GM18868 (cell line): ENCODE results near the gene TPST2.
A peak's percentile ranks its signal among the peaks of the same experiment; 100 is the strongest.

Experiments used
- ATAC-seq: cut with Tn5 transposase; IDR thresholded peaks from one replicate; pipeline ENCODE4 v1.9.1; 2021; ENCODE audit warnings: mild to moderate bottlenecking, moderate library complexity; ENCODE audit not compliant: unreplicated experiment

The TPST2 gene

GRCh38 chr22:26581026-26581425 is 8.9 kb downstream of the TPST2 start:
- no peak for ATAC-seq

- ATAC-seq: no peak
These were observed 9.5 kb downstream of the TPST2 start for GRCh38 chr22:26580240-26580962.

- peak; percentile 69 for ATAC-seq
These were observed 10.5 kb downstream of the TPST2 start for GRCh38 chr22:26579331-26579886.

GRCh38 chr22:26577081-26577480 is 12.9 kb downstream of the TPST2 start:
- no peak for ATAC-seq

GRCh38 chr22:26576026-26576680 is 13.8 kb downstream of the TPST2 start:
- ATAC-seq: no peak

- no peak for ATAC-seq
These were observed 15.8 kb downstream of the TPST2 start for GRCh38 chr22:26574001-26574723.

GRCh38 chr22:26573026-26573662 is 16.8 kb downstream of the TPST2 start:
- no peak for ATAC-seq

DNA sequence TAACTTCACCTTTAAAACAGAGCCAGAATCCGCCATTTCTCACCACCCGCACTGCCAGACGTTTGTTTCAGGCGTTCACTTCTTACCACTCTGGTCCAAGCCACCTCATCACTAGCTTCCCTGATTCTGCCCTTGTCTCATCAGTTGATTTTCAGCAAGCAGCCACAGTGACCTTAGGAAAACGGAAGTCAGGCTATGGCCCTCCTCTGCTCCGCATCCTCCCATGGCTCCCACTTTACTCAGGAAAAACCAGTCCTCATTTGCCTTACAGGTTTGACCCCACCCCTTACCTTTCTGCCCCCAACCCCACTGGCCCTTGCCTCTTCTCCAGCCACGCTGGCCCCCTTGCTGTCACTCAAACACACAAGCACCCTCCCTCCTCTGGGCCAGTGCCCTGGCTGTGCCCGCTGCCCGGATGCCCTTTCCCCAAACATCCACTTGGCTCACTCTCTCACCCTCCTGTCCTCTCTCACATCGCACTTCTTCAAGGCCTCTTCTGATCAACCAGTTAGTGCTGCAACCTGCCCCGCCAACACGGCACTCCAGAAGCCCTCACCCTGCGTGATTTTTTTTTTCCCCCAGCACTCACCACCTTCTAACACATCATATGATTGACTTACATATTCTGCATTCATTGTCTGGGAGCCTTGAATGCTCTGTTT is 18.9 kb downstream of the TPST2 start:
- no peak for ATAC-seq

DNA sequence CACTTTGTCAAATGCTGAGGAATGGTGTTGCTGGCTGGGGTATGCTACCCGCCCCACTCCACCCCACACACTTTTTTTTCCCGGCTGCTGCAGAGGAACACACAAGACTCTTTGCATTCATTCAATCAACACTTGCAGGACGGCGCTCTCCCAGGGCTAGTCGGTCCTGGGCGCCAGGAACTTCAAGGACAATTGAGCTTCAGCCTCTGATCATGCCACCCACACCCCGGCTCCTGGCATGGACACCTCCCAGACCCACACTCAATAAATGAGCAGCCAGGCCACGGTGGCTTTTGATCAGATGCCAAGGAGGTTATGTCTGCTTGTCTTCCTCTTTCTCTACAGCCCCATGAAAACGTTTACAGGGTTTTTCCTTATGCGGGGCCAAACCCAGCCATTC is 19.8 kb downstream of the TPST2 start:
- no peak for ATAC-seq

- no peak for ATAC-seq
These were observed 21.7 kb downstream of the TPST2 start for GRCh38 chr22:26568207-26568706.

- ATAC-seq: no peak
These were observed 22.3 kb downstream of the TPST2 start for GRCh38 chr22:26567610-26568009.

DNA sequence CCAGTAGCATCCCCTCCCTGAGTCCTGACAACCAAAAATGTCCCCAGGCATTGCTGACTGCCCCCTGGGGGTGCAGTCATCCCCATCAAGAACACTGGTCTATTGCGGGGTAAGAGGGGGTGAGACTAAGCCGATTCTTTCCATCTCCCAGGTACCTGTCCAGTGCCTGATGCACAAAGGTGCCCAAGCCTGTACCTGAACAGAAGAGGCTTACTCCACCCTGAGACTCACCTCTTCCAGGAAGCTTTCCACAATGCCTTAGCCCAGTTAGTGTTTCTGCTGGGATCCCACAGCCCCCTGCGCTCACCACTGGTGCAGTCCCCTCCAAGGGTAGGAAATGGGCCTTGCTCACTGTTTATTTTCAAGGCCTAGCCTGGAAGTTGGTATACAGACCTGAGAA is 22.9 kb downstream of the TPST2 start:
- no peak for ATAC-seq

- no peak for ATAC-seq
These were observed 24.0 kb downstream of the TPST2 start for GRCh38 chr22:26565889-26566288.

- no peak for ATAC-seq
These were observed 24.8 kb downstream of the TPST2 start for GRCh38 chr22:26565181-26565580.

- no peak for ATAC-seq
These were observed 25.3 kb downstream of the TPST2 start for GRCh38 chr22:26564672-26565071.

DNA sequence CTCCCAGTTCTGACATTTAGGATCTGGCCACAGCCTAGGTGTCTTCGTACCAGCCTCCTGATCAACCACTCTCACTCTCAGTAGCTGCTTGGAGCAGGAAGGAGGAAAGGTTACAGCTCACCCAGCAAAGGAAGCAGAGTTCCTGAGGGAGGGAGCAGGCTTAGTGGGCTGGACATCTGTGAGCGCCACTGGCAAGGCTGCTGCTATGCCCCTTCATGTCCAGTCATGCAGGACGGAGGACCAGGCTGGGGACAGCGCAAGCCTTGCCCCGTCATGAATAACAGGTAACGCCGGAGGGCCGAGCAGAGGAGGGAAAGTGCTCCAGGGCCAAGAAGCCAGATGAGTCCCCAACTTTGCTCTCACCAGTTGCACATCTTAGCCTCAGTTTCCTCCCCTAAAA is 25.8 kb downstream of the TPST2 start:
- no peak for ATAC-seq

- ATAC-seq: no peak
These were observed 26.9 kb downstream of the TPST2 start for GRCh38 chr22:26563022-26563421.

- ATAC-seq: no peak
These were observed 28.0 kb downstream of the TPST2 start for GRCh38 chr22:26561756-26562417.

DNA sequence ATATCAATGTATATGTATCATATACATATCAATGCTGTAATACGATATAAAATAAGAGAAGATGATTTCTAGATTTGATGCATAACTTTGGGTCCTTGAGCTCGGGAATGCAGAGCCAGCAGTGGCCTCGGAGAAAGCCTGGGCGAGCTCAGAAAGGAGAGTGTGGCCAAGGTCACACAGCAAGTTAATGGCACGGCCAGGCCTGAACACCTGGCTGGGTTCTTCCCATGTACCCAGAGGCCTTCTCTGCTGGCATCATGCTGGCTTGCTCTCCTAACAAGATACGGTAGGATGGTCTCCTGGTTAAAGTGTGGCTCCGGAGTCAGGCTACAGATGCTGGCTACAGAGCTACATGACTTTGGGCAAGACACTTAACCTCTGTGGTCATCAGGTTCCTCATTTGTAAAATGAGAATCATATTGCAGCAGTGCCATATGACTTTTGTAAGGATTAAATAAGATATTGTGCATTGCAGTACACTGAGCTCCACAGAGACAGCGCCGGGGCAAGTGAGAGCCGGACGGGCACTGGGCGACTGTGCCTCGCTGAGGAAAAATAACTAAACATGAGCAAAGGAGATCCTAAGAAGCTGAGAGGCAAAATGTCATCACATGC is 29.9 kb downstream of the TPST2 start:
- no peak for ATAC-seq
